Panc1 (cell line): ENCODE results near the gene AQP5. TPM values are rescaled to one million over a fixed set of nuclear protein-coding genes. Genes with fewer than 3 reads are reported as not detected.

Experiments
- ATAC-seq: fragments of 200-7000 bp; cut with Tn5 transposase; 2 replicates; pipeline ENCODE4 v1.9.1; 2020; ENCODE audit warnings: mild to moderate bottlenecking, moderate library complexity
- BruUV-seq: library from RNA; stranded (reverse); fragments of 400-500 nt; replicated peaks from 2 replicates; lab custom pipeline; 2021; lab: Mats Ljungman, UMichigan
- CTCF ChIA-PET: fragments of 300-600 bp; sonication (Branson Sonifier 250); formaldehyde crosslinking; loops from one replicate; lab custom pipeline; 2022; ENCODE audit warnings: antibody characterized with exemption; lab: Charles Lee
- POLR2A ChIA-PET: fragments of 300-600 bp; sonication (Branson Sonifier 250); formaldehyde crosslinking; loops from one replicate; lab custom pipeline; 2022; ENCODE audit warnings: antibody characterized with exemption; lab: Charles Lee
- DNase-seq: peaks from one replicate; pipeline ENCODE4 v3.0.0-alpha.2; 2010; ENCODE audit warnings: low read depth, low spot score
- H3K27ac ChIP-seq: 2 replicates; pipeline ENCODE4 v1.5.1; 2011; ENCODE audit warnings: mild to moderate bottlenecking, low read length, inconsistent platforms
- H3K27me3 ChIP-seq: fragments of 200-500 bp; sonication (Bioruptor generic); 2 replicates; pipeline ENCODE4 v1.6.0; 2014; ENCODE audit warnings: low read length, inconsistent platforms; ENCODE audit not compliant: control insufficient read depth, insufficient read depth
- H3K36me3 ChIP-seq: fragments of 200-500 bp; sonication (Bioruptor generic); 2 replicates; pipeline ENCODE4 v1.5.1; 2014; ENCODE audit warnings: inconsistent platforms, mild to moderate bottlenecking, low read length, moderate library complexity; ENCODE audit not compliant: control insufficient read depth, insufficient read depth
- H3K4me1 ChIP-seq: 2 replicates; pipeline ENCODE4 v1.5.1; 2011; ENCODE audit warnings: inconsistent platforms, mild to moderate bottlenecking, low read length, moderate library complexity; ENCODE audit not compliant: control insufficient read depth, insufficient read depth
- H3K4me3 ChIP-seq, 2 experiments: 2 replicates each; pipeline ENCODE4 v1.5.1; 2011 to 2012; ENCODE audit warnings: low read depth in 2 of 2, low read length in 2 of 2, mild to moderate bottlenecking in 2 of 2, inconsistent platforms in 1 of 2, moderate library complexity in 1 of 2
- H3K9me3 ChIP-seq: fragments of 200-500 bp; sonication (Bioruptor generic); 2 replicates; pipeline ENCODE4 v1.5.1; 2014; ENCODE audit warnings: low read depth, mild to moderate bottlenecking, inconsistent platforms, low read length, moderate library complexity; ENCODE audit not compliant: control insufficient read depth, insufficient read depth
- CTCF ChIP-seq: fragments of 450-650 bp; IDR thresholded peaks from 2 replicates; pipeline ENCODE4 v1.5.1; 2017; ENCODE audit warnings: mild to moderate bottlenecking
- POLR2AphosphoS5 ChIP-seq: IDR thresholded peaks from 2 replicates; pipeline ENCODE4 v1.6.1; 2012; ENCODE audit warnings: mild to moderate bottlenecking, low read depth, low read length, moderate library complexity
- REST ChIP-seq, 2 experiments: IDR thresholded peaks; 2 replicates each; pipeline ENCODE4 v1.6.1; 2011 to 2012; ENCODE audit warnings: low read depth in 2 of 2, control low read depth in 1 of 2, low read length in 1 of 2, mild to moderate bottlenecking in 1 of 2, moderate library complexity in 1 of 2; ENCODE audit not compliant: insufficient read depth in 1 of 2
- SIN3A ChIP-seq: IDR thresholded peaks from 2 replicates; pipeline ENCODE4 v1.6.1; 2012; ENCODE audit warnings: low read depth, mild to moderate bottlenecking, low read length, moderate library complexity, borderline replicate concordance; ENCODE audit not compliant: insufficient read depth
- TCF7L2 ChIP-seq: IDR thresholded peaks from 2 replicates; pipeline ENCODE4 v1.6.1; 2011; ENCODE audit warnings: mild to moderate bottlenecking, low read depth, low read length, inconsistent platforms
- in situ Hi-C: cut with HindIII; loops from 2 replicates; pipeline ENCODE4 v1.10.0; 2016; ENCODE audit warnings: low sequenced_read_pairs, low pct_unique_long_range_greater_than_20kb
- intact Hi-C: fragments of 100-400 bp; cut with micrococcal nuclease; formaldehyde crosslinking; loops from one replicate; pipeline ENCODE4 v1.10.0; 2022; ENCODE audit not compliant: unreplicated experiment
- total RNA-seq: library from RNA; stranded (reverse); gene quantifications from one replicate; pipeline ENCODE4 v1.2.1, GENCODE V29; 2021; ENCODE audit not compliant: unreplicated experiment

AQP5 gene
- total RNA-seq, 1 experiment from 2014 or later, result 0.72 TPM

- no peaks in the 10 kb centered on the region for H3K27me3 ChIP-seq
- H3K9me3 ChIP-seq, result no peaks in the 10 kb centered on the region
- in situ Hi-C loops (no loop called here), intact Hi-C loops (loop anchor here (5.0 kb wide), 1 partner anchor 77 kb away; no protein-coding TSS in a partner anchor)
- CTCF ChIA-PET, result interaction anchor here (0.9 to 1.7 kb wide), 2 partner anchors 10 to 18 kb away, joined by 4 to 5 read pairs; no protein-coding TSS in a partner anchor
- H3K36me3 ChIP-seq, result no peaks in the 10 kb centered on the region
- ATAC-seq (no peak), DNase-seq (no peak)
- H3K4me3 ChIP-seq, result no peak overlapping the region
- BruUV-seq, result no TSS peak
- H3K27ac ChIP-seq, result peak overlapping the region; percentile 88; the same call in 1 of the 2 replicates
- peaks cover 13% of the 10 kb centered on the region for H3K4me1 ChIP-seq
- TF ChIP-seq REST (IDR thresholded peaks at IDR 0.05; ENCODE audit: insufficient read depth in 1 of 2, low read depth in 2 of 2, low read length in 1 of 2) (no peak), TCF7L2 (no peak), POLR2AphosphoS5 (no peak), CTCF (no peak), SIN3A (no peak)
- POLR2A ChIA-PET, result no interaction called here
Measured at GRCh38 chr12:49944718-49945117, 17.0 kb upstream of the AQP5 start.

- in situ Hi-C loops, result no loop called here
- Histone ChIP-seq H3K27me3 (no peaks in the 10 kb centered on the region), H3K9me3 (no peaks in the 10 kb centered on the region), H3K4me3 (peak overlapping the region; percentile 34 to 53), H3K36me3 (no peaks in the 10 kb centered on the region), H3K4me1 (peaks cover 13% of the 10 kb centered on the region), H3K27ac (peak overlapping the region; percentile 88)
- BruUV-seq, result no TSS peak
- ChIA-PET CTCF (interaction anchor here (0.5 to 1.7 kb wide), 15 partner anchors 8 to 1921 kb away, joined by 3 to 14 read pairs (median 4); no protein-coding TSS in a partner anchor), POLR2A (no interaction called here)
- intact Hi-C loops, result loop anchor here (5.0 kb wide), 1 partner anchor 78 kb away; no protein-coding TSS in a partner anchor
- peak; percentile 99 for ATAC-seq
- peak; percentile 99 for TF ChIP-seq CTCF
- no peak for TF ChIP-seq TCF7L2
- TF ChIP-seq SIN3A, result no peak
- TF ChIP-seq POLR2AphosphoS5, result no peak
- 0 out of 4 replicates have a peak, but pooled peaks of 1 of the 2 experiments have one; percentile 9 for TF ChIP-seq REST (IDR thresholded peaks at IDR 0.05; ENCODE audit: insufficient read depth in 1 of 2, low read depth in 2 of 2, low read length in 1 of 2)
- peak; percentile 61 for DNase-seq
Measured at GRCh38 chr12:49945394-49946080, 16.1 kb upstream of the AQP5 start.
